Measurements from ENCODE around the gene TNIK. TPM values are rescaled to one million over a fixed set of nuclear protein-coding genes. Genes with fewer than 3 reads are reported as not detected.
"Not testable (repeated sequence)": the region's sequence is repeated elsewhere in the genome, so short reads cannot be mapped to it uniquely, and the experiment has no call there.

Gene TNIK
- polyA plus RNA-seq, 1 donor from 2014 or later = 19.3 TPM

DNA sequence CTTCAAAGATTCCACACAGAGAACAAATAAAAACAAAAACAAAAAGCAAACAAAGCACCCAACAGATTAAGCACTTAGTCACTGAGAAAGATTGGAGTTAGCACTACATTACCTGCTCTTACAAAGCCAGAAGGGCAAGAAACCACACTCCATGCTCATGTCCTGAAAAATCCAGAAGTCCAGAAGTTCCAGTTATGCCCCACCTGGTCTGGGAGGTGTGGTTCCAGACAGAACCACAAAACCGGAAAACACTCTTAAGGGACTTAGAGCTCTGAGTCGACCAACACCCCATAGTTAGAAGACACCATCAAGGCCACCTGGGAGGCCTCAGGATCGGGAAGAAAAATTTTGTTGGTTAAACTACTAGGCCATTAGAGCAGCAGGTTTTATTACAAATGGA is 88.9 kb downstream of the TNIK start:
- TF ChIP-seq, protein P1, sequence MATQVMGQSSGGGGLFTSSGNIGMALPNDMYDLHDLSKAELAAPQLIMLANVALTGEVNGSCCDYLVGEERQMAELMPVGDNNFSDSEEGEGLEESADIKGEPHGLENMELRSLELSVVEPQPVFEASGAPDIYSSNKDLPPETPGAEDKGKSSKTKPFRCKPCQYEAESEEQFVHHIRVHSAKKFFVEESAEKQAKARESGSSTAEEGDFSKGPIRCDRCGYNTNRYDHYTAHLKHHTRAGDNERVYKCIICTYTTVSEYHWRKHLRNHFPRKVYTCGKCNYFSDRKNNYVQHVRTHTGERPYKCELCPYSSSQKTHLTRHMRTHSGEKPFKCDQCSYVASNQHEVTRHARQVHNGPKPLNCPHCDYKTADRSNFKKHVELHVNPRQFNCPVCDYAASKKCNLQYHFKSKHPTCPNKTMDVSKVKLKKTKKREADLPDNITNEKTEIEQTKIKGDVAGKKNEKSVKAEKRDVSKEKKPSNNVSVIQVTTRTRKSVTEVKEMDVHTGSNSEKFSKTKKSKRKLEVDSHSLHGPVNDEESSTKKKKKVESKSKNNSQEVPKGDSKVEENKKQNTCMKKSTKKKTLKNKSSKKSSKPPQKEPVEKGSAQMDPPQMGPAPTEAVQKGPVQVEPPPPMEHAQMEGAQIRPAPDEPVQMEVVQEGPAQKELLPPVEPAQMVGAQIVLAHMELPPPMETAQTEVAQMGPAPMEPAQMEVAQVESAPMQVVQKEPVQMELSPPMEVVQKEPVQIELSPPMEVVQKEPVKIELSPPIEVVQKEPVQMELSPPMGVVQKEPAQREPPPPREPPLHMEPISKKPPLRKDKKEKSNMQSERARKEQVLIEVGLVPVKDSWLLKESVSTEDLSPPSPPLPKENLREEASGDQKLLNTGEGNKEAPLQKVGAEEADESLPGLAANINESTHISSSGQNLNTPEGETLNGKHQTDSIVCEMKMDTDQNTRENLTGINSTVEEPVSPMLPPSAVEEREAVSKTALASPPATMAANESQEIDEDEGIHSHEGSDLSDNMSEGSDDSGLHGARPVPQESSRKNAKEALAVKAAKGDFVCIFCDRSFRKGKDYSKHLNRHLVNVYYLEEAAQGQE (IDR thresholded peaks at IDR 0.05; ENCODE audit: borderline replicate concordance) = no peak
- Histone ChIP-seq H2AFZ (ENCODE audit: low read depth, low read length) (no peak overlapping the region), H3K36me3 (ENCODE audit: insufficient read depth, low read length) (no peaks in the 10 kb centered on the region), H3K27me3 (ENCODE audit: insufficient read depth, low read depth, low read length) (no peaks in the 10 kb centered on the region), H3K4me2 (ENCODE audit: low read length) (no peak overlapping the region), H3K4me3 (ENCODE audit: low read length) (no peak overlapping the region), H3K9ac (ENCODE audit: low read length) (no peak overlapping the region), H3K27ac (ENCODE audit: low read length) (no peak overlapping the region), H4K20me1 (ENCODE audit: insufficient read depth) (no peaks in the 10 kb centered on the region), H3F3A (ENCODE audit: insufficient read depth, low read length, poor library complexity, severe bottlenecking) (no peaks in the 10 kb centered on the region), H3K9me2 (ENCODE audit: insufficient read depth, low read length) (no peaks in the 10 kb centered on the region), H3K79me2 (replicated peaks; ENCODE audit: insufficient read depth, low read length) (no peaks in the 10 kb centered on the region), H3K9me3 (ENCODE audit: low read length) (no peaks in the 10 kb centered on the region)

DNA sequence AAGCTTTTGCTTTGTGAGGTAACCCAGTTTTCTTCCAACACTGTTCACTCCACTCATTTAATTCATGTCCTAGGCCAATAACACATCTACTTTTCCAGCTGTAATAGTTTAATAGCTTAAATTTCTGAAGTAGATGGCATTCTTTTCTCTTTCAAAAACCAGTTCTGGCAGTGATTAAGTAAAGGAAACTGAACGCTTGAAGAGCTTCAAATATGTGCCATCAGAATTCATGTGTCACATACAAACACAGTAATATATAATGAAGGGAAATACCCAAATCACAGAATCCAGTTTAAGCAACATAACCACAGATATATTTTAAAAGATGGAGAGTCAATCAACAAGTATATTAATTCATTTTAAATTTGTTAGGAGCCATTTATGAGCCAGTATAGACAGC is 91.0 kb downstream of the TNIK start:
- H2AFZ ChIP-seq (ENCODE audit: low read depth, low read length) = no peak overlapping the region

DNA sequence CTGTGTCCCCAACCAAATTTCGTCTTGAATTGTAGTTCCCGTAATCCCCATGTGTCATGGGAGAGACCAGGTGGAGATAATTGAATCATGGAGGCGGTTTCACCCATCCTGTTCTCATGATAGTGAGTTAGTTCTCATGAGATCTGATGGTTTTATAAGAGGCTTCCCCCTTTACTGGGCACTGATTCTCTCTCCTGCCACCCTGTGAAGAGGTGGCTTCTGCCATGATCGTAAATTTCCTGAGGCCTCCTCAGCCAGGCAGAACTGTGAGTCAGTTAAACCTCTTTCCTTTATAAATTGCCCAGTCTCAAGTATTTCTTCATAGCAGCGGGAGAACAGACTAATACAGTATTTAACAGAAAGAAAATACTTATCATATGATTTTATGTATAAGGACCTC is 93.5 kb downstream of the TNIK start:
- not testable (repeated sequence) for H3K4me2 ChIP-seq (ENCODE audit: low read length); H3K27ac ChIP-seq (ENCODE audit: low read length); H4K20me1 ChIP-seq (ENCODE audit: insufficient read depth); H3K36me3 ChIP-seq (ENCODE audit: insufficient read depth, low read length); H2AFZ ChIP-seq (ENCODE audit: low read depth, low read length); H3K79me2 ChIP-seq (replicated peaks; ENCODE audit: insufficient read depth, low read length); H3K9me3 ChIP-seq (ENCODE audit: low read length); H3F3A ChIP-seq (ENCODE audit: insufficient read depth, low read length, poor library complexity, severe bottlenecking); H3K9ac ChIP-seq (ENCODE audit: low read length); H3K9me2 ChIP-seq (ENCODE audit: insufficient read depth, low read length); H3K4me3 ChIP-seq (ENCODE audit: low read length); H3K27me3 ChIP-seq (ENCODE audit: insufficient read depth, low read depth, low read length)

More for the DNA sequence above, 91.0 kb downstream of the TNIK start:
- no peaks in the 10 kb centered on the region for H3K9me3 ChIP-seq (ENCODE audit: low read length)
- no peaks in the 10 kb centered on the region for H3K9me2 ChIP-seq (ENCODE audit: insufficient read depth, low read length)
- H3K4me3 ChIP-seq (ENCODE audit: low read length) = no peak overlapping the region
- H3K4me2 ChIP-seq (ENCODE audit: low read length) = no peak overlapping the region
- H3K79me2 ChIP-seq (replicated peaks; ENCODE audit: insufficient read depth, low read length) = no peaks in the 10 kb centered on the region
- TF ChIP-seq TAF1 (IDR thresholded peaks at IDR 0.05; ENCODE audit: low read depth) (no peak), EZH2 (IDR thresholded peaks at IDR 0.05; ENCODE audit: borderline replicate concordance, insufficient read depth, low read length, poor library complexity, severe bottlenecking) (no peak), POLR2AphosphoS5 (IDR thresholded peaks at IDR 0.05) (no peak), SMC3 (conservative IDR thresholded peaks at IDR 0.05; ENCODE audit: poor library complexity) (no peak), RAD21 (conservative IDR thresholded peaks at IDR 0.05) (no peak), MXI1 (conservative IDR thresholded peaks at IDR 0.05; ENCODE audit: poor library complexity, severe bottlenecking) (no peak), EP300 (conservative IDR thresholded peaks at IDR 0.05; ENCODE audit: poor library complexity, severe bottlenecking) (no peak)
- TF ChIP-seq, protein P2, sequence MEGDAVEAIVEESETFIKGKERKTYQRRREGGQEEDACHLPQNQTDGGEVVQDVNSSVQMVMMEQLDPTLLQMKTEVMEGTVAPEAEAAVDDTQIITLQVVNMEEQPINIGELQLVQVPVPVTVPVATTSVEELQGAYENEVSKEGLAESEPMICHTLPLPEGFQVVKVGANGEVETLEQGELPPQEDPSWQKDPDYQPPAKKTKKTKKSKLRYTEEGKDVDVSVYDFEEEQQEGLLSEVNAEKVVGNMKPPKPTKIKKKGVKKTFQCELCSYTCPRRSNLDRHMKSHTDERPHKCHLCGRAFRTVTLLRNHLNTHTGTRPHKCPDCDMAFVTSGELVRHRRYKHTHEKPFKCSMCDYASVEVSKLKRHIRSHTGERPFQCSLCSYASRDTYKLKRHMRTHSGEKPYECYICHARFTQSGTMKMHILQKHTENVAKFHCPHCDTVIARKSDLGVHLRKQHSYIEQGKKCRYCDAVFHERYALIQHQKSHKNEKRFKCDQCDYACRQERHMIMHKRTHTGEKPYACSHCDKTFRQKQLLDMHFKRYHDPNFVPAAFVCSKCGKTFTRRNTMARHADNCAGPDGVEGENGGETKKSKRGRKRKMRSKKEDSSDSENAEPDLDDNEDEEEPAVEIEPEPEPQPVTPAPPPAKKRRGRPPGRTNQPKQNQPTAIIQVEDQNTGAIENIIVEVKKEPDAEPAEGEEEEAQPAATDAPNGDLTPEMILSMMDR (IDR thresholded peaks at IDR 0.05; ENCODE audit: poor library complexity, severe bottlenecking) = no peak
- TF ChIP-seq, protein P1 (IDR thresholded peaks at IDR 0.05; ENCODE audit: borderline replicate concordance) = no peak
- no peak overlapping the region for H3K27ac ChIP-seq (ENCODE audit: low read length)
- no peaks in the 10 kb centered on the region for H3K36me3 ChIP-seq (ENCODE audit: insufficient read depth, low read length)
- H3F3A ChIP-seq (ENCODE audit: insufficient read depth, low read length, poor library complexity, severe bottlenecking) = no peaks in the 10 kb centered on the region
- no peaks in the 10 kb centered on the region for H3K27me3 ChIP-seq (ENCODE audit: insufficient read depth, low read depth, low read length)
- no peaks in the 10 kb centered on the region for H4K20me1 ChIP-seq (ENCODE audit: insufficient read depth)
- H3K9ac ChIP-seq (ENCODE audit: low read length) = no peak overlapping the region
